ENCODE measurements around the gene ZFAND6.

The ZFAND6 gene

DNA sequence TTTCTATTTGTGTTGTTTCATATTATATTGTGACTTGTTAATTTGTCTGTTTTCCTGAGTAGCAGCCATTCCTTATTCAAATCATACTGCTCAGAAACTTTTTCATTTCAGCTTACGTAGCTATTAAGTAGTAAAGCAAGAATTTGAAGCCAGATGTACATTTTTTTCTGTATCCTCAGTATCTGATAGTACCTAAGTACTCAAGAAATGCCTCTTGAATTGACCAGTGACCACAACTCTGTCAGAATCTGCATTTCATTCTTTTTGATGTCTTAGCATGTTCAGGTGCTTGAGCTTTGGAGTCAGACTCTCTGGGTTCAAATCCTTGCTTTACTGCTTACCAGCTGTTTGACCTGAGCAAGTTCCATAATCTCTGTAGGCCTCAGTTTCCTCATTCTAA, 30.6 kb downstream of the ZFAND6 start:
- TF ChIP-seq CTCF (IDR thresholded peaks at IDR 0.05; ENCODE audit: borderline replicate concordance, insufficient read depth, low read depth, low read length) = no peak
- H3K4me3 ChIP-seq (ENCODE audit: low read depth, low read length) = no peak overlapping the region

DNA sequence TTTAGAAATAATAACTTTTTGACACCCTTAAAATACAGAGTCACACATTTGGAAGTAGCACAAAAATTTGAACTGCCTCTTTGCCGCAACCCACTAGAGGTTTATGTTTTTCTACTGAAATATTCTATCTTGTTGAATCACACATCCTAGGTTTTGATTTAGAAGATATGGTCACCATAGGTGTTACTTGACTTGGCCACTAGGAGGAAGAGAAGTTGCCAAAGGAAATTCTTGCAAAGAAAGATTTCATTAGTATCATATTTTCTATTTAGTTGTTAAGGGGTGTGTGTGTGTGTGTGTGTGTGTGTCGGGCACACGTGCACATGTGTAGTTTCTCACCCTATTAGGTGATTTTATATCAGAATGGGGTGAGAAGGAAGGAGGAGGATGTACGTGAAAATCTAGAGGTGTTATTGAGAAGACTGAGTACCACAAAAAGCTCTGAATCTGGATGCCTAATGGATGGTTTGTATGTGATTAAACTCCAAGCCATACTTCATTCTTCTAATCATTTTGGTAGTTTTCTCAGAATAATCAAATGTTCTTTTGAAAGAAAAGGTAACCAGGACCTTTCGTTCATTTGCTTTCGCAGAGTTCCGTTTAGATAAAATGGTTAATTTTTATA, 31.5 kb downstream of the ZFAND6 start:
- TF ChIP-seq CTCF (IDR thresholded peaks at IDR 0.05; ENCODE audit: borderline replicate concordance, insufficient read depth, low read depth, low read length) = peak; percentile 37; the same call in 1 of the 2 replicates
- no peak overlapping the region for H3K4me3 ChIP-seq (ENCODE audit: low read depth, low read length)

- H3K4me3 ChIP-seq (ENCODE audit: low read depth, low read length) = no peak overlapping the region
- no peak for TF ChIP-seq CTCF (IDR thresholded peaks at IDR 0.05; ENCODE audit: borderline replicate concordance, insufficient read depth, low read depth, low read length)
Measured at GRCh38 chr15:80093854-80094418, 34.5 kb downstream of the ZFAND6 start.

GRCh38 chr15:80095511-80095910, 36.0 kb downstream of the ZFAND6 start:
- H3K4me3 ChIP-seq (ENCODE audit: low read depth, low read length) = no peak overlapping the region
- no peak for TF ChIP-seq CTCF (IDR thresholded peaks at IDR 0.05; ENCODE audit: borderline replicate concordance, insufficient read depth, low read depth, low read length)

DNA sequence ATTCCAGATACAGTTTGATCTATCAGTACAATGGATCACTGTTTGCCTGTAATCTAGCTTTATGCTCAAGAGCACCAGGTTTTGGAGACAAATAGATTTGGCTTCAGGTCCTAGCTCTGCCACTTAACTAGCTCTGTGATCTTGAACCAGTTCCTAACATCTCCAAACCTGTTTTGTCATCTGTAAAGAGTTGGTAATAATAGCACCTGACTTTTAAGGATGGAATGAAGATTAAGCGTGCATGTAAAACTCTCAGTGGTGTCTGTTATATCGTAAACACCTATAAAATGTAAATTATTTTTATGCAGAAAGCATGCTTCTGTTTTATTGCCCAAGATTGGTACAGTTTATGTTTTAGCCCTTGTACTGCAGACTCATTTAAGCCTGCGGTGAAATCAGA, 36.5 kb downstream of the ZFAND6 start:
- H3K4me3 ChIP-seq (ENCODE audit: low read depth, low read length) = no peak overlapping the region
- TF ChIP-seq CTCF (IDR thresholded peaks at IDR 0.05; ENCODE audit: borderline replicate concordance, insufficient read depth, low read depth, low read length) = no peak

GRCh38 chr15:80098341-80098740, 38.9 kb downstream of the ZFAND6 start:
- TF ChIP-seq CTCF (IDR thresholded peaks at IDR 0.05; ENCODE audit: borderline replicate concordance, insufficient read depth, low read depth, low read length) = no peak
- H3K4me3 ChIP-seq (ENCODE audit: low read depth, low read length) = no peak overlapping the region

DNA sequence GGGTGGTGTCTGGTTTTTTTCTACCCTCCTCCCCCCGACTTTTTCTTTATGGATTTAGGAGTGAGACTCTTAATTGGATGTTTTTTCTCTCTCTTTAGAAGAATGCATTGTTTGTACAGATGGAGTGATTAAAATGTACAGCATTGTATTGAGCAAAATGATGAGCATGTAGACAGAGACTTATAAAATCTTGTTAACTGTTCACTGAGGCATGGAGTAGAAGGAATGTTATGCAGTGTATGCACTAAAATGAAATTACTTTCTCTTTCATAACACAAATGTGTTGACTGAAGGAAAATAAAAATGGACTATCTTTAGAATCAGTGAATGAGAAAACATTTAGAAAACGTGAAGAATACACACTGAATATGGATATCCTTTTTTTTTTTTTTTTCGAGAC, 39.8 kb downstream of the ZFAND6 start:
- peak overlapping the region; percentile 19 for H3K4me3 ChIP-seq (ENCODE audit: low read depth, low read length)
- no peak for TF ChIP-seq CTCF (IDR thresholded peaks at IDR 0.05; ENCODE audit: borderline replicate concordance, insufficient read depth, low read depth, low read length)

DNA sequence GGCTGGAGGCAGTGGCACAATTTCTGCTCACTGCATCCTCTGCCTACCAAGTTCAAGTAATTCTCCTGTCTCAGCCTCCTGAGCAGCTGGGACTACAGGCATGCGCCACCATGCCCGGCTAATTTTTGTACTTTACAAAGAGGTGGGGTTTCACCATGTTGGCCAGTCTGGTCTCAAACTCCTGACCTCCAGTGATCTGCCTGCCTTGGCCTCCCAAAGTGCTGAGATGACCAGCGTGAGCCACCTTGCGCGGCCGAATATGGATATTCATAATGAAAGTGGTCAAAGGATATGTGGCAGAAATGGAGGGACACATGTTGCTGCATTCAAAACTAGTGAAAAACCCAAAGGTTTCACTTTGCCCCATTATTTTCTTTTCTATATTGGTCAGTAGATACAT, 40.2 kb downstream of the ZFAND6 start:
- peak overlapping the region; percentile 19 for H3K4me3 ChIP-seq (ENCODE audit: low read depth, low read length)
